ENCODE results near the gene PGRMC2. TPM values are rescaled to one million over a fixed set of nuclear protein-coding genes. Genes with fewer than 3 reads are reported as not detected.

Gene PGRMC2
- total RNA-seq, 1 experiment from 2014 or later = 77.6 TPM

GRCh38 chr4:128301979-128302378 lies 14.4 kb upstream of the PGRMC2 start:
- H3K4me1 ChIP-seq (ENCODE audit: insufficient read depth, low read length) = no peaks in the 10 kb centered on the region; the same call in 1 of the 2 replicates
- no peak overlapping the region for H3K4me2 ChIP-seq (ENCODE audit: insufficient read depth, insufficient read length, low read length)
- no peaks in the 10 kb centered on the region for H3K79me1 ChIP-seq (ENCODE audit: insufficient read depth, low read depth, low read length, poor library complexity, severe bottlenecking)
- no peaks in the 10 kb centered on the region for H3K27me3 ChIP-seq (ENCODE audit: insufficient read depth, low read length)
- no peak overlapping the region for H2BK15ac ChIP-seq (ENCODE audit: low read depth, low read length)
- TF ChIP-seq CTCF (conservative IDR thresholded peaks at IDR 0.05) = no peak
- no CpG with 5 or more reads among the region's 2 CpGs for WGBS (ENCODE audit: extremely low coverage, insufficient read length, low lambda C conversion rate)
- H2AK5ac ChIP-seq (ENCODE audit: insufficient read length, low read length) = no peak overlapping the region
- no peak overlapping the region for H2AFZ ChIP-seq (ENCODE audit: low read length)
- DNase-seq = no peak
- no peaks in the 10 kb centered on the region for H3K23me2 ChIP-seq (ENCODE audit: insufficient read length, low read depth, low read length, poor library complexity, severe bottlenecking)
- H3K56ac ChIP-seq (ENCODE audit: insufficient read length, low read depth, low read length) = no peak overlapping the region
- H4K5ac ChIP-seq (ENCODE audit: insufficient read length, low read depth, low read length) = no peak overlapping the region
- Mint-ChIP-seq H3K4me1 (peaks cover 9 to 12% of the 10 kb centered on the region in 2 experiments), H3K4me3 (no peak overlapping the region), H3K36me3 (ENCODE audit: insufficient read depth in 1 of 3, low read depth in 3 of 3) (peaks cover 0 to 4% (median 2%) of the 10 kb centered on the region in 3 experiments; a peak in 5 of 7 replicates), H3K9me3 (no peaks in the 10 kb centered on the region), H3K27ac (no peak overlapping the region), H3K27me3 (ENCODE audit: low read depth) (no peaks in the 10 kb centered on the region)
- no peak overlapping the region for H2BK20ac ChIP-seq (ENCODE audit: low read depth, low read length, poor library complexity, severe bottlenecking)
- H3K9ac ChIP-seq (ENCODE audit: extremely low read depth, insufficient read length, low read length) = no peak overlapping the region
- H4K8ac ChIP-seq (replicated peaks; ENCODE audit: insufficient read length, low read depth, low read length) = no peak overlapping the region
- H3K4ac ChIP-seq (ENCODE audit: low read depth, low read length) = no peak overlapping the region
- no peak overlapping the region for H2BK12ac ChIP-seq (ENCODE audit: insufficient read length, low read depth, low read length)
- H3K14ac ChIP-seq (ENCODE audit: insufficient read depth, low read length) = no peak overlapping the region
- H3K18ac ChIP-seq (ENCODE audit: insufficient read length, low read depth, low read length) = no peak overlapping the region
- no peaks in the 10 kb centered on the region for H3K79me2 ChIP-seq (ENCODE audit: insufficient read depth, low read length)
- no peak overlapping the region for H4K91ac ChIP-seq (ENCODE audit: insufficient read length, low read depth, low read length)
- H3K27ac ChIP-seq (ENCODE audit: insufficient read length, low read depth, low read length) = no peak overlapping the region
- no peak overlapping the region for H3T11ph ChIP-seq (ENCODE audit: low read length)
- H2BK120ac ChIP-seq (ENCODE audit: low read depth, low read length, poor library complexity, severe bottlenecking) = no peak overlapping the region
- H3K23ac ChIP-seq (ENCODE audit: insufficient read length, low read depth, low read length) = no peak overlapping the region
- no peaks in the 10 kb centered on the region for H4K20me1 ChIP-seq (ENCODE audit: control insufficient read depth, insufficient read depth, insufficient read length)
- no peak overlapping the region for H2BK5ac ChIP-seq (ENCODE audit: insufficient read length, low read length)
- H3K9me3 ChIP-seq (ENCODE audit: control insufficient read depth, low read depth, low read length) = no peaks in the 10 kb centered on the region
